HUDEP-2 (cell line): Measurements from ENCODE around the gene TBC1D5.

ENCODE experiments used
- DNase-seq, 76 experiments: peaks; one replicate each; lab custom pipeline; 2025; ENCODE audit not compliant: unreplicated experiment in 76 of 76; lab: John Stamatoyannopoulos, UW

TBC1D5 gene

GRCh38 chr3:17322106-17322793, 420.2 kb downstream of the TBC1D5 start:
- DNase-seq, result no peak

- DNase-seq, result no peak
These were observed 422.2 kb downstream of the TBC1D5 start for GRCh38 chr3:17320266-17320665.

GRCh38 chr3:17315897-17316296, 426.5 kb downstream of the TBC1D5 start:
- DNase-seq, result no peak

- no peak for DNase-seq
These were observed 428.3 kb downstream of the TBC1D5 start for GRCh38 chr3:17314171-17314570.

GRCh38 chr3:17313746-17314145, 428.7 kb downstream of the TBC1D5 start:
- DNase-seq, result peak in 2 of 76 experiments; percentile 4 to 7

- no peak for DNase-seq
These were observed 431.4 kb downstream of the TBC1D5 start for GRCh38 chr3:17310983-17311382.

- DNase-seq, result no peak
These were observed 434.5 kb downstream of the TBC1D5 start for GRCh38 chr3:17307887-17308286.

- DNase-seq, result no peak
These were observed 434.9 kb downstream of the TBC1D5 start for GRCh38 chr3:17307482-17307881.

- DNase-seq, result no peak
These were observed 437.5 kb downstream of the TBC1D5 start for GRCh38 chr3:17304969-17305368.

- no peak for DNase-seq
These were observed 439.7 kb downstream of the TBC1D5 start for GRCh38 chr3:17302774-17303173.

- no peak for DNase-seq
These were observed 440.3 kb downstream of the TBC1D5 start for GRCh38 chr3:17302170-17302569.

- DNase-seq, result peak in 15 of 76 experiments; percentile 2 to 51 (median 11)
These were observed 441.2 kb downstream of the TBC1D5 start for GRCh38 chr3:17301271-17301670.

GRCh38 chr3:17300441-17300840, 442.0 kb downstream of the TBC1D5 start:
- no peak for DNase-seq

- no peak for DNase-seq
These were observed 444.4 kb downstream of the TBC1D5 start for GRCh38 chr3:17298038-17298437.

GRCh38 chr3:17292556-17292955, 449.9 kb downstream of the TBC1D5 start:
- no peak for DNase-seq

GRCh38 chr3:17290894-17291293, 451.5 kb downstream of the TBC1D5 start:
- DNase-seq, result no peak

GRCh38 chr3:17288839-17289399, 453.5 kb downstream of the TBC1D5 start:
- no peak for DNase-seq

- no peak for DNase-seq
These were observed 455.3 kb downstream of the TBC1D5 start for GRCh38 chr3:17287006-17287689.

GRCh38 chr3:17278006-17278405, 464.4 kb downstream of the TBC1D5 start:
- DNase-seq, result no peak

GRCh38 chr3:17266846-17267245, 475.6 kb downstream of the TBC1D5 start:
- DNase-seq, result no peak

GRCh38 chr3:17261627-17262369, 480.6 kb downstream of the TBC1D5 start:
- DNase-seq, result no peak
